Measurements from ENCODE around the gene HOXA5. TPM values are rescaled to one million over a fixed set of nuclear protein-coding genes. Genes with fewer than 3 reads are reported as not detected.

The HOXA5 gene
- total RNA-seq, 2 donors from 2014 or later: 13.0 to 16.2 TPM

DNA sequence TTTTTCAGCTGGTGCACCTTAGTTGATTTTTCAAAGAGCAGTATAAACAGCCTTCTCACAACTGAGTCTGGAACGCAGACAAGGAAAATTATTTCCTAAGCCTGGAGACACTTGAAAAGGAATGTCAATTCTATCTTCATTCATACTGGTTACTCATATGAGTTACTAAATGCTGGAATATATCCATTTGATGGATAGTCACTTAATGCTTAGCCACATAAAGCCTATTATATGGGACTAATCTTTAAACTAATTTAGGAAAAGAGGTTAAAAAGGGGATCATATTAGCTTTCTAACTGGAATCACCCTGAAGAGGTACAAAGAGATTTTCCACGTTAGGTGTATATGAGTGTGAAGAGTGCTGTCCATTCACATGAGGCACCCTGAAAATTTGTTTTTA, 11.3 kb downstream of the HOXA5 start:
- intact Hi-C loops (cut with DNase I, micrococcal nuclease): no loop called here

DNA sequence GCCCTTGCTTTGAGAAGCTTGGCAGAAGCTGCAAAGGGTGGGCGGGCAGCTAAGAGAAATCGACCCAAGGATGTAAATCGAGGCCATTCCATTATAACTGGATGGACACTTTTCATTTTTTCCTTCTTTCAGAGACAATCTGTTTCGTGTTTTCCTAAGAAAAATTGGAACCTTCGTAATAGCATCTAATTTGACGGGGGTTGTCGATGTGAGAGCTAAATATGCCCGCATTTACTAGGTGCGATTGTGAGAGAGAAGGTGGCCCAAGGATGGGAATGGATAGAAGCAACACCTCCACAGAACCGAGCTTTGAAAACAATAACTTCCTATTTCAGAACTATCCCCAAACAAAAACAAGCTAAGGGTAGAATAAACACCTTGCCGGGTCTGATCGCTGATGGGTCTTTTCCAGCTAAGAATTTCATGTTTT, 12.1 kb downstream of the HOXA5 start:
- peak; percentile 0 for ATAC-seq
- DNase-seq: no peak
- intact Hi-C loops (cut with DNase I, micrococcal nuclease): no loop called here

More for the DNA sequence above, 11.3 kb downstream of the HOXA5 start:
- DNase-seq: no peak
- ATAC-seq: no peak

DNA sequence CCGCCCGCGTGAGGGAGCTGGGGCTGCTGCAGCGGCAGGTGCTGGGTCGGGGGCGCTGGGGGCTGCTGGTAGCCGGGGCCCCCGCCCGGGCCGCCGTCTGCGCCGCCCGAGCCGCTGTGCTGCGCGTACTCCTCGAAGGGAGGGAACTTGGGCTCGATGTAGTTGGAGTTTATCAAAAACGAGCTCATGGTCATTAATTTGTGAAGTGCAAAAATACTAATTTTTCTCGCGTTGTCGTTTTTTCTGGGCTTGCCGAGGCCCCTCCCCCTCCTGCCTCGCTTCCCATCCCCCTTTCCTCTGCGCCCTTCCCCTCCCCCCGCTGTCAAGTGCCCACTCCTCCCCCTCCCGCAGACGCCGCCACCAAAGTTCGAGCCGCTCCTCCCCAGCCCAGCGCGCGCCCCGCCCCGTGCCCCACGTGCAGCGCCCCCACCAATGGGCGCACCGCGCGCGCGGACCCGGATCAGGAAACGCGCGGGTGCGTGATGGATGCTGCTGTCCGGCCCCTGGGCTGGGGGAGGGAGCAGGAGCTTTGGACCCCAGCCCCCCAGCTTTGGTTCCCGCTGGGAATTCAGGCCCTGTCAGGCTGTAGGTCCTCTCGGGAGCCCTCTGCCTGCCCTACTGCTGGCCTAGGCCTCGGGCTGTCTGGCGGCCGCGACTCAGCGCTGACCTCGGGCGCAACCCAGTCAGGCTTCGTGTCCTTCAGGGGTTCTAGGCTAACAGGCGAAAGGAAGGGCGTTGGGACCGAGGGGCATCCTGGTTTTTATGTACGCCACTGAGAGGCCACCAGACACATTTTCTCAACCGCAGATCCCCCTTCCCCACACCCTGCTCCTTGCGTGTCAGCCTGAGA, 12.7 kb downstream of the HOXA5 start, which contains the start of gene HOXA4:
TSS of gene HOXA4 (minus strand) at position 218 of the 850 bp plus-strand sequence. CDS start at position 194, 24 bp downstream.
- intact Hi-C loops (cut with DNase I, micrococcal nuclease): no loop called here
- ATAC-seq (peak; percentile 85), DNase-seq (peak; percentile 94 to 95)

DNA sequence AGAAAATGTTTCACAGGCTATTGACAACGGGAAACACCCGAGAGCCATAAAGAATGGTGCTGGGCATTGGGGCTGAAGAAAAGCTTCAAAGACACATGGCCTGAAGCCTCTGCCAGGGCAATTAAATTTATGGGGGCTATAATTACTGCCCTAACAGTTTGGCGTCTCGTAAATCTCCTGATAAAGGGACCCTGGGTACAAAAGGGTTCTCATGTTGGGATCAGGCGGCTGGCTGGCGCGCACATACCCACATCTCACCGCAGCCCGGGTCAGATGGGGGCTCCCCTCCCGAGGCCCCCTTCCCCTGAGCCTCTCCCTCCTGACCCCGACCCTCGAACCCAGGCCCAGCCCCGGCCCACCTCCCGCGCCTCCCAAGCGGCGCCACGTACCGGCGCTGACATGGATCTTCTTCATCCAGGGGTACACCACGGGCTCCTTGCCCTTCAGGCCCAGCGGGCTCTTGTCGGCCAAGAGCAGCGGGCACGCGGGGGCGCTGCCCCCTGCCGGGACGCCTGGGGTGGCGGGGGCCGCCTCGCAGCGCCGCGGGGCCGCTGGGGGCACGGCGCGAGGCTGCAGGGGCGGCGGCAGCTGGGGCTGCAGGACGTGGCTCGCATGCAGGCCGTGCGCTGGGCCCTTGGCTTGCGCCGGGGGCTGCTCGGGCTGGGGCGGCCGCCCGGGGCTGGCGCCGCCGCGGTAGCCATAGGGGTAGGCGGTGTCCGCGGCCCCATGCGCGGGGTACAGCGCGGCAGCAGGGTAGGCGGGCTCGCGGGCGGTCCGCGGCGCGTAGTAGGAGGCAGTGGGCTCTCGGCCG, 13.5 kb downstream of the HOXA5 start:
- ATAC-seq (peak; percentile 74), DNase-seq (peak; percentile 69 to 78)
- intact Hi-C loops (cut with DNase I, micrococcal nuclease): no loop called here

DNA sequence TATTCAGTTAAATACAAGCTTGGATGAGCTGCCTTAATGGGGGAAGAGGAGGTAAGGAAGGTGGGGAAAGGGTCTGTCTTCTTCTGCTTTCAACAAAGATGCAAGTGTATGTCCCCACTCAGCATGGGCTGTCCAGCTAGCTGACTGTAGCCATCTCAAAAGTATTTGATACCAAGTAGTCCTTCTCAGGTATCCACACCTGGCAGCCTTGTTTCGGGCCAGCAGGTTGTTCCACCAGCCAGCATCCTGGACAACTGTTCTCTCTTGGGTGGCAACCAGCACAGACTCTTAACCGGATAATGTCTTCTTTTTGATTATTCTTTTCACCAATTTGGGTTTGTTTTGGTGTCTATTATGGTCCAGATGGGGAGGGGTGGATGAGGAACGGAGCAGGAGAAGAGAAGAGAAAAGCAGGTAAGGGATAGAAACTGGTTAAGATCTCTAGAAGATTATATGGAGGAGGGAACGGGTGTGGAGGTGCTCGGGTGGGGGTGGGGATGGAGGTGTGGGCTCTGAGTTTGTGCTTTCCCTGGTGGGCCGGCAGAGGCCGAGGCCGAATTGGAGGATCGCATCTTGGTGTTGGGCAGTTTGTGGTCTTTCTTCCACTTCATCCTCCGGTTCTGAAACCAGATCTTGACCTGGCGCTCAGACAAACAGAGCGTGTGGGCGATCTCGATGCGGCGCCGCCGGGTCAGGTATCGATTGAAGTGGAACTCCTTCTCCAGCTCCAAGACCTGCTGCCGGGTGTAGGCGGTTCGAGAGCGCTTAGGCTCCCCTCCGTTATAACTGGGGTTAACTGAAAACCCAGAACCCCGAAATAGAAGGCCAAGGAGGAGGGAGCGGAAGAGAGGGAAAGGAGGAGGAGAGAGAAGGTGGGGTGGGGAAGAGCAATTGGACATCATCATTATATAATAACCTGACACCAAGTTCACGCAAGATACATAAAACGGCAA, 14.4 kb downstream of the HOXA5 start:
- ATAC-seq (no peak), DNase-seq (peak; percentile 35 to 48)
- intact Hi-C loops (cut with DNase I, micrococcal nuclease): no loop called here

DNA sequence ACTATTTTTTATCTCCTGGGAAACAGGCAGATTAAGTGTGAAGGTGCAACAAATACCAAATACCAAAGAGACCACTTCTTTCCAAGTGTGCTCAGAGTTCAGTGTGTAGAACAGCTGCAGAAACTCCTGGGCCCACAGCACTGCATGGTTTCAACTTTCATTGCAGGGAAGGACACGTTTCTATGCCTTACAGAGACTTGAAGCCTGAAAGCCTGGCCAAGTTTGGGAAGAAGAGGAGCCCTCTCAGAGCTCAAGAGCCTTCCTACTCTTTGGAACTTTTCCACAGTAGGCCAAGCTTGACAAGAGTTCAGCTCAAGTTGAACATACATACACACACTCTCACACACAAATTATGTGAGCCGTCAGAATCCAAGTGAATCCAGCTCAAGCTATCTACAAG, 15.4 kb downstream of the HOXA5 start:
- no peak for ATAC-seq
- intact Hi-C loops (cut with DNase I, micrococcal nuclease): no loop called here
- no peak for DNase-seq

DNA sequence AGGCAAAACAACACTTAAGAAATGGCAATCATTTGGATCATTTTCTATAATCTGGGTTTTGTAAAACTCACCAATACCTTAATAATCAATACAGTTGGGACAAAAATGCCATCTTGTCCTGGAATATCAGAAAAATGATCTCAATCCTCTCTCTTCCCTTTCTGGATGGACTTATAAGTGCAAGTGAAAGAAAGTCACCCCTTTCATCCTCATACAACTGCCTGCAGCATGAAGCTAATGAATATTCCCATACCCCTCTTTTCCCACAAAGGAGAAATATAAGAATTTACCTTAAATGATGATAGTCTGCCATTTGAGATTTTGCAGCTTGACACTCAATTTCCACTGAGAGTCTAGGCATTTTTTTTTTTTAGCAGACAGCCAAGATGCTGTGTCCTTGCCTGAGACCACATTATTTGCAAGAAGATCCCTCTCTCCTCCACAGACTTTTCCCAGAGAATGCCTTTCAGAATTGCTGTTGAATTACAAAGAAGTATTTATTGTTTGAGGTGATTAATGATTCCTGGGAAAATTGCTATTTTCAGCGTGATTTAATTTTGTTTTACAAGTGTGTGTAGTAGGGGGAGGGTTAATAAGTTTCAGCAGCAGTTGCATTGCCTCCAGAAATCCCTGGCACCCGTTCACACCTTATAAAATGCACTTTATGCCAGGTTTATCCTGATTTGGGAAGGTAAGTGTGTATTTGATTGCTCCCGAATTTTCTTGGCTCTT, 16.7 kb downstream of the HOXA5 start:
- intact Hi-C loops (cut with DNase I, micrococcal nuclease): no loop called here
- DNase-seq: no peak
- ATAC-seq: no peak

DNA sequence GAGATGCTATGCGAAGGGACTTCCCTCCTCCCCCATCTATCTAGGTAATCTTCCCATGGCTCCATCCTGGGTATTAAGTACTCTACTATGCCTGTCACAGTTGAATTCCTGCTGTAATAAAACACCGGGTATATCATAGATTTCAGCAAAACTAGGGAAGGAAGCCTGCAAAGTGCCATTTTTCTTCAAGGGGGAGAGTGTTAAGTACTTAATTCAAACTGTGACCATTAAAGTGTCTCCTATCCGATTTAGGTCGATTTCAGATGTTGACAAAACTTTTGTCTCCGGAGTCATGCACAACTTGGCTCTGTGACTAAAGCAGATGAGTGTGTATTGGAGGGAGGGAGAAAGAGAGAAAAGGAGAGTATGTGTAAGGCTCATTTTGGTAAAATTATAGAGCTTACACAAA, 17.5 kb downstream of the HOXA5 start:
- DNase-seq (no peak), ATAC-seq (no peak)
- intact Hi-C loops (cut with DNase I, micrococcal nuclease): no loop called here

DNA sequence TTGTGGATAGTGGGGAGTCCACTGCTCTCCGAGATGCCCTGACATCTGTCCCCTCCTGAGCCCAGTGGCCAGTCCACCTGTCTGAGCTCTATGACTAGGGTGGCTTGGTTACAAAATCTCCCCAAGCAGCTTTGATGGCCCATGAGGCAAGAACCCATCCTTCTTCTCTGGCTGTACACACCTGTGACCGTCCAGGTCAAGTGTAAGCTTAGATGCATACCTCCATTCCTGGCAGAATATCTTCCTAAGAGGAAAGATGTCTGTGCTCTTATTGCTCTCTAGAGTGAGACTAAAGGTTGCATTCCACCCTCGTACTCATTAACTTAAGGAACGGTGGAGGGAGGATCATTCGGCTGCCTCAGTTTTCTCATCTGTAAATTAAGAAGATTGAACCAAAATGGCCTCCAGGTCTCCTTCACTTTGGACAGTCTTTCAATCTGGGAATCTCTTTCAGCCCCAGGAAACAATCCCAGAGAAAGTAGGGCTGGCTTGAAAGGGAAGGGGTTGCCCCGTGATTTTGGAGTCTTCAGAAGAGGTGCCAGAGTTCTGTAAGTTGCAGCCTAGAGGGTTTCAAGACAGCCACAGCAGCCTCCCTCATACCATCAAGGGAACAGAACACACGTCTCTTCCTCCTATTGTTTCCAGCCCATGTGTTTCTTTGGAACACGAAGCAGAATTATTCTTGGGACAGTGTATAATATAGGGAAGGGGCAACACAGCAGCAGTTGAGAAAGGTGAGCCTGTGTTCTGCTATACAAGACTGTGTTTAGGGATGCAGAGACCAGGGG, 18.4 kb downstream of the HOXA5 start:
- peak; percentile 21 for ATAC-seq
- no peak for DNase-seq
- intact Hi-C loops (cut with DNase I, micrococcal nuclease): no loop called here

DNA sequence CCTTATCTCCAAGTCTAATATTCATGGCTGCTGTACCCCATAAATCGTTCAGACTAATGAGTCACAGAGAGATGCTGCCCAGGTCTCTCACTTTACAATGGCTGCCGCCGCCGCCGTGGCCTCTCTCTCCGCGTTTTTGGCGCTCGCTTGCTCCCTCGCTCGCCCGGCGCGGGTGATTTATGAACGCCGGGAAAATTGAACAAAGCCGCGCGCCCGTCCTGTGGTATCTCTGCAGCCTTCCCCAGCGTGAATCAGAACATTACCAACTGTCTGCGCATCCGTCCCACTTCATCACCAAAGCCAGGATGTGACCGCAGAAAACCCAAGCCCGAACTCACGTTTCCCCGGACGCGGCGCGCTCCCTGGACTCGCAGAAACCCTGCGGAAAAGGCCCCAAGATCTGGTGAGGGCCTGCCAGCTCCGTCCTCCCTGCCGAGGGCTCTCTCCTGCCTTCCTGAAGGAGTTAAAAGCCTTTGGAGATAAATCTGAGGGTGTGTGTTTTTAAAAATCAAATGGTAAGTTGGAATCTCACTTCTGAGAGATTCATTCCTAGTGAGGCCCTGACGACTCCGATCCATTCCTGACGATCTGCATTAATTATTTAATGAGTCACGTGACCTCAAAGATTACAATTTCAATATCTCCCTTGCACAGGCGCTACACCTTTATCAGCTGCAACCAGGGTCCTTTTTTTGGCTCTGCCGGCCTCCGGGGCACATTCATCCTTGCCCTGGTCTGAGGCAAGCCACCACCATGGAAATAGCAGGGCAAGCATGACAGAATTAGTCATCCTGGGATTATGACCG, 19.2 kb downstream of the HOXA5 start:
- ATAC-seq (no peak), DNase-seq (peak; percentile 39 to 52)
- intact Hi-C loops (cut with DNase I, micrococcal nuclease): no loop called here

DNA sequence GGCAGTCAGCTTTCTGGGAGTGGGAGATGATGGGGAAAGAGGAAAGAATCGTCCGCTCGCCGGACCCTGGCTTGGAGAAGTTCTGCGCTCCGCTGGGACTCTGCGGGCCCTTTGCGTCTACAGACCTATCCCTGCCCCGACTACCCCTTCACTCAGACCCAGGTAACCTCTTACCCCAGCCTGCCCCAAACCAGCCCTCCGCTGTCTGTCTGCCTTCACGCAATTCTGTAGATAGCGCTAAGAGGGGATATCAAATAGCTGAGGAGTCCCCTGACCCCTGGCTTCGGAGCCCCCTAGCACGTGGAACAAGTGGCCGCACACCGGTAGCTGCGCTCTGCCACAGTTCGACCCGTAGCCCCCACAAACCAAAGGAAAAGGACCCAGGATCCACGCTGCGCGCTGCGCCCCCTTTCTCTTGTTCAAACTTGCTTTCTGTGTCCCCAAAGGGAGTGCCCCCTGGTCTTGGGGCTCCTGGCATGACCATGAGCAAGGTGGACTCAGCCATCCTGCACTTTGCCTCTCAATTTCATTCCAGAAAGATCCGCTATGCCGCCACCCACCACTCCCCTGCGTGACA, 19.9 kb downstream of the HOXA5 start:
- intact Hi-C loops (cut with DNase I, micrococcal nuclease): no loop called here
- ATAC-seq (no peak), DNase-seq (no peak)

DNA sequence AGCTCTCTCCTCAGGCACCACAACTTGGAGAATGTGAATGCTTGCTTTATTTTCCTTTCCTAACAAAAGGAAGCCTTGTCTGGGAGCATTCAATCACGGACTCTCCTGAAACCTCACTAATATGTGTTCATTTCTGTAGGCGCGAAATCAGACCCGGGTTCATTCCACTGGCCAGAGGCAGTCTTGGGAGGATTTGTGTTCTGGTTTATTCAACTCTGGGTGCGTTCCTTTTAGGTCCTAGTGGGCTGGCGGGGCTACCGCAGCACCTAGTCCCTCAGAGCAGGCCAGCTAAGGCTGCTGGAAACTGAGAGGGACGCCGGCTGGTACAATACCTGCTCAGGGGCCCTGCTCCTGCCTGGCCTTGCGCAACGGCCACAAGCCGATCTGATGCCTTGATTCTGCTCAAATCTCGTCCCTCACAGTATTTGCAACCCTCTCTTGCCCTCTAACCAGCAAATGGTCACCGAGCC, 20.4 kb downstream of the HOXA5 start:
- ATAC-seq: peak; percentile 27
- intact Hi-C loops (cut with DNase I, micrococcal nuclease): no loop called here
- DNase-seq: no peak

DNA sequence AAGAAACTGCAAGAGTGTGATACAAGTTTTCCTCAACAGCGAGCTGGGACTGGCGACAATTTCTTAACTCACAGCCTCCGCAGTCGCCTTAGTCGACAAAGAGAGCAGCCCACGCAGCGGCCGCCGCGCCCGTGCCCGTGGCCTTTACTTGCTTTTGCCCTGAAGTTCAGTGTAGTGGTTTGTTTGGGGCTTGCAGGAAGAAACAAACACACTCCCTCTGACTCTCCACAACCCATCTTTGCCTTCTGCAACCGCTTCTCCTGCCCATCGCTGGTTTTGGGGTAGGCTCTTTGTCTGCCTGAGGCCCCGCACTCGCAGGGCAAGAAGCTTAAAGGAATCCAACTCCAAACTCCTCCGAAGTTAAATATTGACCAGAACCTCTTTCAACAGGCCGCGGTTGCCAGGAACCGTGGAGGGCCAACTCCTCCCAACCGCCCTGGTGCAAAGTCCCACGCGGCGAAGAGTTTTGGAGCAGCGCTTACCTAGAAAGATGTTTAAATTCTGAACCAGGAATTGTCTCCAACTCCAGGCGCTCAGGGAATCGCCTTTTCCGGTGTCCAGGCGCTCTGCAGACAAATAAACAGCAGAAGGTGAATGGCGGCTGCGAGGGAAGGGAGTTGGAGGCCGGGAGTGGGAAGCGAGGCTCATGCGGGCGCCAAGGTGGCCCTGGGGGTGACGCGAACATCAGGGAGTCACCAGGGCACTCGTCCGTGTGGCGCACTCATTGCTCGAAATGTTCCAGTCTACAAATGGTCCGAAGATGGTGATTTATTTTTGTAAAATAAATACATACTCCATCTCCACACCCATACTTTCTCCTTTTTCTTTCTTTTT, 21.2 kb downstream of the HOXA5 start:
- peak; percentile 77 to 80 for DNase-seq
- intact Hi-C loops (cut with DNase I, micrococcal nuclease): no loop called here
- peak; percentile 78 for ATAC-seq

DNA sequence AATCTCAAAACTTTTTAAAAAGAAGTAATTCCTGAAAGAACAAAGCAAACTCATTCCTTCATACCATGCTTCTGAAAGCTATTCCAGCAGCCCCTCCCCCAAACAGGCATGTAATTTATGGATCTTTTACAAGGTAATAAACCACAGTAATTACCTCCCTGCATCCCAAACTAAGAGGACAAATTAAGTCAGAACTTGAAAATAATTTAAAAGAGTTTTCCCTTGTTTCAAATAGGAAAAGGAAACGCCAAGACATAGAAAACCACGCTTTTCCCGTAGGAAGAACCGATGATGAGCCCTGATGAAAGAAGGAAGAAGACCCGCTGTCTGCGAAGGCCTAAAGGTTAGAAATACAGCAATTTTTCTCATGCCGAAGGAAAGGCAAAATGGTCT, 21.8 kb downstream of the HOXA5 start:
- intact Hi-C loops (cut with DNase I, micrococcal nuclease): no loop called here
- DNase-seq: peak in 1 of 2 donors; percentile 36
- peak; percentile 24 for ATAC-seq

DNA sequence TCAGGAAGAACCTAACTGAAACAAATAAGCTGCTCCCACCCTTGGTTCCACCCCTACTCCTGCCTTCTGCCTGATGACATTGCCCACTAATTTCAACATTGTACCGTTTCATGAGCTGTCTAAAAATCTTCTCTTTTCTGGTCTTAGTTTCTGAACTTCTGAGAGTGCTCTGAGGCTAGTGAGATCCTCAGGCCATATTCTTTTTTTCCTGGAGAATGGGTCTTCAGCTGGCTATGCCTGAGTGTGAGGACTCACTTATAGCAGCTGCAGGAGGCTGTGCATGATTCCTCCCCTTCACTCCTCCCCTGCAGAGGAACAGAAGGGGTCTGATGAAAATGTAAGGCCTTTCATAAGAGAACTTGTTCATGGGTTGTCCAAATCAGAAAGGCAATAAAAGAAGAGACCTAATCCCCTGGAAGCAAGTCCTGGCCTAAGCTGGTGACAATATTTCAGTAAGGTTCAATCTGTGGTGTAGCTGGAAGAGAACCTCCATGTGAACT, 24.0 kb downstream of the HOXA5 start:
- intact Hi-C loops (cut with DNase I, micrococcal nuclease): no loop called here
- no peak for DNase-seq
- ATAC-seq: no peak
